Stimulated activated naive CD8-positive, alpha-beta T cell treated with anti-CD3 and anti-CD28 coated beads, Interleukin-15, amount 100 ng/mL, for 72 hours (primary cell): ENCODE data around the gene TENT4A.

Experiments used
- ATAC-seq: fragments of 150-1000 bp; cut with Tn5 transposase; 2 replicates; pipeline ENCODE4 v1.10.0; 2021; ENCODE audit warnings: mild to moderate bottlenecking, moderate library complexity
- DNase-seq, 2 donors: peaks; one replicate each; pipeline ENCODE4 v3.0.0; 2021 to 2022
- H3K27ac Mint-ChIP-seq, 2 donors: one replicate each; pipeline ENCODE4 v1.8.0; 2022; ENCODE audit warnings: mild to moderate bottlenecking in 2 of 2, mixed read lengths in 2 of 2, moderate library complexity in 2 of 2
- H3K27me3 Mint-ChIP-seq: one replicate; pipeline ENCODE4 v1.8.0; 2022; ENCODE audit warnings: mixed read lengths
- H3K4me1 Mint-ChIP-seq: one replicate; pipeline ENCODE4 v1.8.0; 2022; ENCODE audit warnings: mild to moderate bottlenecking, mixed read lengths
- H3K4me3 Mint-ChIP-seq, 2 donors: one replicate each; pipeline ENCODE4 v1.8.0; 2022; ENCODE audit warnings: mild to moderate bottlenecking in 2 of 2, mixed read lengths in 2 of 2, moderate library complexity in 1 of 2
- H3K9me3 Mint-ChIP-seq, 2 donors: one replicate each; pipeline ENCODE4 v1.8.0; 2022; ENCODE audit warnings: mixed read lengths in 2 of 2

Gene TENT4A

DNA sequence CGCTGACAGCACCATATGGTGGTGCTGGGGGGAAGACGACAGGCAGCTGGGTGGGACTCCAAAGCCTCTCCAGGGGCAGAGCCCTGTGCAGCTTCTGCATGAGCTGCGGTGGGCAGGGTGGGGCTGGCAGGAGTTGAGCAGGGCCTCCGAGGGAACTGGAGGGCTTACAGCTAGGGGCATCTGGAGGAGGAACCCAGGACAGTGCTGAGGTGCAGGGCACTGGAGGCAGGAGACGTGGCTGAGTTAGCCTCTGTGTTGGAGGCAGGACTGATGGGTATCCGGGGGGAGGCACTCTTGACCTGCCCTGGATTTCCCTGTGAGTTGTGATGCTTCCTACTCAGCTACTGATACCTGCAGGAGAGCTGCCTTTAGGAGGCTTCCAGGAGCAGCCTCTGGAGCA lies 45.0 kb downstream of the TENT4A start:
- H3K27ac Mint-ChIP-seq, result no peak overlapping the region
- ATAC-seq, result peak; percentile 41
- no peak for DNase-seq
- peaks cover 5% of the 10 kb centered on the region for H3K4me1 Mint-ChIP-seq
- no peaks in the 10 kb centered on the region for H3K27me3 Mint-ChIP-seq
- H3K9me3 Mint-ChIP-seq, result no peaks in the 10 kb centered on the region
- H3K4me3 Mint-ChIP-seq, result no peak overlapping the region

- Mint-ChIP-seq H3K4me3 (no peak overlapping the region), H3K27me3 (no peaks in the 10 kb centered on the region), H3K27ac (no peak overlapping the region), H3K4me1 (peaks cover 5% of the 10 kb centered on the region), H3K9me3 (no peaks in the 10 kb centered on the region)
- ATAC-seq, result peak; percentile 12
- no peak for DNase-seq
These were observed 45.5 kb downstream of the TENT4A start for GRCh38 chr5:6758706-6759105.

DNA sequence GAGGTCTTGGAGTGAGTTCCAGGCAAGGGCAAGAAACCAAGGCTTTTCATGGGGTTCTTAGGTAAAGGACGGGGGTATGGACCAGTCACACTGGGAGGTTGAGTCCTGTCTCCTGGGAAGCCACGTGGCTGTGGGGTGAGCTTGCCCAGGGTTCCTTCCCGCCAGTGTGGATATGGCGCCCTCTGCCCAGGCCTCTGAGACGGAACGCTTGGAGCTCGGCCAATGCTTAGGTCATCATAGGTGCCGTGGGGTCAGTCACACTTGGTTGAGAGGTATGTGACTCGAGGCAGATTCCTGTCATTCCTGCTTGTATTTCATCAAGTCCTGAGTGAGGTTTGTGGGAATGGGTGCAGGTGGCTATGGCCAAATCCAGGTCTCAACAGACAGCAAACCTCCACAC lies 46.2 kb downstream of the TENT4A start:
- H3K9me3 Mint-ChIP-seq, result no peaks in the 10 kb centered on the region

GRCh38 chr5:6759983-6760382 lies 46.8 kb downstream of the TENT4A start:
- Mint-ChIP-seq H3K27me3 (no peaks in the 10 kb centered on the region), H3K9me3 (no peaks in the 10 kb centered on the region), H3K4me1 (peaks cover 5% of the 10 kb centered on the region), H3K27ac (peak overlapping the region; percentile 33 to 59), H3K4me3 (no peak overlapping the region)
- peak; percentile 23 for ATAC-seq
- no peak for DNase-seq

More for the DNA sequence above, 46.2 kb downstream of the TENT4A start:
- H3K4me3 Mint-ChIP-seq, result no peak overlapping the region
- peaks cover 5% of the 10 kb centered on the region for H3K4me1 Mint-ChIP-seq
- no peak for DNase-seq
- peak overlapping the region in 1 of 2 donors; percentile 54 for H3K27ac Mint-ChIP-seq
- no peak for ATAC-seq
- H3K27me3 Mint-ChIP-seq, result no peaks in the 10 kb centered on the region

- H3K27ac Mint-ChIP-seq, result no peak overlapping the region
- no peak overlapping the region for H3K4me3 Mint-ChIP-seq
- no peaks in the 10 kb centered on the region for H3K27me3 Mint-ChIP-seq
- H3K4me1 Mint-ChIP-seq, result peaks cover 10% of the 10 kb centered on the region
- no peak for ATAC-seq
- no peak for DNase-seq
- no peaks in the 10 kb centered on the region for H3K9me3 Mint-ChIP-seq
These were observed 47.5 kb downstream of the TENT4A start for GRCh38 chr5:6760686-6761085.

DNA sequence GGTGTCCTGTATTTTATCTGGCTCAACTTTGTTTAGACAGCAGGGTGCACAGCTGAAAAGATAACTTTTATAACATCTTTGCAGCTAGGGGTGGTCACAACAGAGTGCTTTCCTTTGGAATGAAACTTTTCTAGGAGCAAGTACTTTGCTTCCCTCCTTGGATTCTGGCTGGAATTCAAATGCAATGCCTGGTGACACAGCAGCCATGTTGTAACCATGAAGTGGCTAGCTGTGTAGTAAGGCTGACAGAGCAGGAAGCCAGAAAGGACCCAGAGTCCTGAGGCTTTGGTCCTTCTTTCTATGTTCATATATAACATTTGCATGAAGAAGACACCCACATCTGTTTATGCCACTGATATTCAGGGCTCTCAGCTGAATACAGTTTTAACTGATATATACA lies 48.1 kb downstream of the TENT4A start:
- ATAC-seq (no peak), DNase-seq (no peak)
- Mint-ChIP-seq H3K4me3 (no peak overlapping the region), H3K27ac (no peak overlapping the region), H3K4me1 (peaks cover 15% of the 10 kb centered on the region), H3K27me3 (no peaks in the 10 kb centered on the region), H3K9me3 (no peaks in the 10 kb centered on the region)

DNA sequence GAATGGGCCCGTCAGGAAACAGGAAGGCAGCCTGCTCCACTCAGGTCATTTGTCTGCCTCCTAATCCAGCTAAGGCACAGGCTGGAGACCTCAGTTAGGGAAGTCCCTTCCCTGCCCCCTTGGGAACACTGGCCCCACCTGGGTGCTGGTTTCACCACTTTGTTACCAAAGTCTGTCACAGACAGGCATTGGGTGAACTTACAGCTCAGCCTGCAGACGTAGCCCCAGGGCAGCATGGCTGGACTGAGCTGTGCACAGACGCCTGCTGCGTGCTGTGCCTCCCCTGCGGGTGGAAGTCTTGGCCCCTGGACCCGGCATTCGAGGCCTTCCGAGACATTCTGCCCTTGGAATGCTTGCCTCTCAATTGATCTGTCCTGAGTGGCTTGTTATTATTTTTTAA lies 48.9 kb downstream of the TENT4A start:
- Mint-ChIP-seq H3K4me3 (no peak overlapping the region), H3K9me3 (no peaks in the 10 kb centered on the region), H3K27me3 (peaks cover under 1% of the 10 kb centered on the region), H3K27ac (no peak overlapping the region), H3K4me1 (peaks cover 21% of the 10 kb centered on the region)
- ATAC-seq, result no peak
- DNase-seq, result no peak

DNA sequence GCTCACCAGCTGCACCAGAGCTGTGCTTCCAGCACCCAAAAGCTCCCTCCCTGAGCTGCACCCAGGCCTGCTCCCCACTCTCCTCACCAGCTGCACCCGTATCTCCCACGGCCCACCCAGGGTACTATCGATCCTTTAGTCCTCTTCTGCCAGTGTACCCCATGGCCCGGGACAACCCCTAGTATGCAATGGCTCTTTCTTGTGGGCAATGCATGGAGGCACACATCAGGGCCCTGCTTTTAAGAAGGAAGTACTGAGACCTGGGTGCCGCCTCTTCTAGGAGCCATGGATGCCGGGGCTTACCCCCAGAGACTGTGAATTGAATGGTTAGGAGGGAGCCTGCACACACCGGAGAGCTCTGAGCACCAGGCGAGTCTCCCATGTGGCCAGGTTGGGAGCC lies 49.5 kb downstream of the TENT4A start:
- H3K4me1 Mint-ChIP-seq, result peaks cover 21% of the 10 kb centered on the region
- no peak overlapping the region for H3K4me3 Mint-ChIP-seq
- ATAC-seq (no peak), DNase-seq (no peak)
- H3K9me3 Mint-ChIP-seq, result no peaks in the 10 kb centered on the region
- peaks cover 6% of the 10 kb centered on the region for H3K27me3 Mint-ChIP-seq
- H3K27ac Mint-ChIP-seq, result peak overlapping the region in 1 of 2 donors; percentile 59

- no peak overlapping the region for H3K4me3 Mint-ChIP-seq
- no peak for ATAC-seq
These were observed 50.0 kb downstream of the TENT4A start for GRCh38 chr5:6763191-6763590.

DNA sequence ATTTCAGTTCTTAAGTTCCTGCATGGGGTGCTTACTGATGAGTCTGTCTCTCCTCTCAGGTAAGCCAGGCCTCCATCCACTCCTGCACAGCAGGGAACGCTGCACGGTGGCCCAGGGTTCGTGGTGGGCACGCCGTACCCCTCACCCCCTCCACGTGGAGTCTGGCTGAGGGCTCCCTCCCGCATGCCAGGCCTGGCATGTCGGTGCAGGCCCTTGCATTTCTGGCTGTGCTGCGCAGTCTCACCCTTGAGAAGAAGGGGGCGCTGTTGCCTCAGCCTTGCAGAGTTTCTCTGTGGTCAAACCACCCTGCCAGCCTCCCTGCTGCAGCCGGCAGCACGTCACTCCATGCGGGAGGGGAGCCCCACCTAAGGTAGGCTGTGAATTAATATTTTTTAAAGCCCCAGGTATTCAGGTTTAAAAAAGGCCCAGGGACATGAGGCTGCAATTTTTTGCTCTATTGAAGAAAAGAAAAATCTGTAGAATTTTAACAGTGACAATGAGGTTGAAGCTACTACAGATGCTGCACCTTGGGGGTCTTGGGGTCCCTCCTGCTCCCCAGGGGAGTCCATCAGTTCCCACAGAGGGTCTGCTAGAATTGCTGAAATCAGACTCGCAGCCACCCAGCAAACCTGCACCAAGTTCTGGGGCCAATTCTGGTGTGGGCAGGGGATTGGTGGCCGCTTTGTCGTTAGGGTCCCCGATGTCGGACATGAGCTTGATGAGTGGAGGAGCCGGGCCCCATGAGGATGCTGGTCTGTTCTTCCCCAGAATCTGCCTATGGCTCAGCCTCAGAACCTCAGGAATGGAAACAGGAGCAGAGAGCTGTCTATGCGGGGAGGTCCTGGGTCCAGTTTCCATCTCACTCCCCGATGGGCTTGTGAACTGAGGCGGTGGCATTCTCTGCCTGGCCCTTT lies 52.6 kb downstream of the TENT4A start:
- peak overlapping the region in 1 of 2 donors; percentile 19 for H3K27ac Mint-ChIP-seq
- DNase-seq (peak; percentile 67 to 79), ATAC-seq (peak; percentile 80)
- H3K9me3 Mint-ChIP-seq, result no peaks in the 10 kb centered on the region
- H3K27me3 Mint-ChIP-seq, result peaks cover 8% of the 10 kb centered on the region
- H3K4me1 Mint-ChIP-seq, result peaks cover 16% of the 10 kb centered on the region
- no peak overlapping the region for H3K4me3 Mint-ChIP-seq

More at GRCh38 chr5:6763191-6763590, 50.0 kb downstream of the TENT4A start:
- peaks cover 21% of the 10 kb centered on the region for H3K4me1 Mint-ChIP-seq
- peaks cover 8% of the 10 kb centered on the region for H3K27me3 Mint-ChIP-seq
- H3K27ac Mint-ChIP-seq, result no peak overlapping the region
- H3K9me3 Mint-ChIP-seq, result no peaks in the 10 kb centered on the region
- no peak for DNase-seq

- H3K4me3 Mint-ChIP-seq, result no peak overlapping the region
- no peaks in the 10 kb centered on the region for H3K9me3 Mint-ChIP-seq
- H3K27me3 Mint-ChIP-seq, result peaks cover 8% of the 10 kb centered on the region
- DNase-seq, result peak; percentile 27 to 66
- ATAC-seq, result peak; percentile 77
- H3K4me1 Mint-ChIP-seq, result peaks cover 16% of the 10 kb centered on the region
- no peak overlapping the region for H3K27ac Mint-ChIP-seq
These were observed 53.4 kb downstream of the TENT4A start for GRCh38 chr5:6766604-6767093.

- Mint-ChIP-seq H3K4me3 (no peak overlapping the region), H3K4me1 (peaks cover 16% of the 10 kb centered on the region), H3K27ac (peak overlapping the region in 1 of 2 donors; percentile 86), H3K27me3 (peaks cover 8% of the 10 kb centered on the region), H3K9me3 (no peaks in the 10 kb centered on the region)
- DNase-seq (no peak), ATAC-seq (no peak)
These were observed 54.3 kb downstream of the TENT4A start for GRCh38 chr5:6767481-6768063.

DNA sequence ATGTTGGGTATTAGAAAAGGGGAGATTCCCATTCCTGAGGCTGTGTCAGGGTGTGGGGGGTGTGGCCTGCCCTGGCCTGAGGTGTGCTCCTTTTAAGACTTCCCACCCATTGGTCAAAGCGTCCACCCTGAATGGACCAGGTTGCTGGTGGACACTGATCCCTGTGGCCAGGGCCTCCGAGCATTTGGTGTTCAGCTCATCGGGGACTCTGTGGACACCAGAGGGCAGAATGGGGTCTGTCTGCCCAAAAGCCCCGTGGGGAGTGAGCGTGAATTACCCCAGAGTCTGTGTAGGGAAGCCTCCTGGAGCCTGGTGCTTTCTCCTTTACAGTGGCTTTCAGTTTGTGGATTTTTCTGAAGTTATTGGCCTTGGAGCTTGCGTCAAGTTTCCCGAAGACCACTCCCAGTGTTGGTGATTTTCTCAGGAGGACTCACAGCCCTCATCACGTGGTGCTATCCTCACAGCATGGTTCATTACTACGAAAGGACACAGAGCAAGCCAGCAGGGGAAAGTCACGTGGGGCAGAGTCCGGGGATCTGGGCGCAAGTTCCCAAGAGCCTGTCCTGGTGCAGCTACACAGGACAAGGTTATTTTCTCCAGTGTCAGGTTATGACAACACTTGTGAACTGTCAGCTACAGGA lies 55.5 kb downstream of the TENT4A start:
- H3K4me3 Mint-ChIP-seq, result no peak overlapping the region
- no peak overlapping the region for H3K27ac Mint-ChIP-seq
- H3K27me3 Mint-ChIP-seq, result peaks cover 8% of the 10 kb centered on the region
- ATAC-seq, result no peak
- H3K4me1 Mint-ChIP-seq, result peaks cover 16% of the 10 kb centered on the region
- no peak for DNase-seq
- H3K9me3 Mint-ChIP-seq, result no peaks in the 10 kb centered on the region

DNA sequence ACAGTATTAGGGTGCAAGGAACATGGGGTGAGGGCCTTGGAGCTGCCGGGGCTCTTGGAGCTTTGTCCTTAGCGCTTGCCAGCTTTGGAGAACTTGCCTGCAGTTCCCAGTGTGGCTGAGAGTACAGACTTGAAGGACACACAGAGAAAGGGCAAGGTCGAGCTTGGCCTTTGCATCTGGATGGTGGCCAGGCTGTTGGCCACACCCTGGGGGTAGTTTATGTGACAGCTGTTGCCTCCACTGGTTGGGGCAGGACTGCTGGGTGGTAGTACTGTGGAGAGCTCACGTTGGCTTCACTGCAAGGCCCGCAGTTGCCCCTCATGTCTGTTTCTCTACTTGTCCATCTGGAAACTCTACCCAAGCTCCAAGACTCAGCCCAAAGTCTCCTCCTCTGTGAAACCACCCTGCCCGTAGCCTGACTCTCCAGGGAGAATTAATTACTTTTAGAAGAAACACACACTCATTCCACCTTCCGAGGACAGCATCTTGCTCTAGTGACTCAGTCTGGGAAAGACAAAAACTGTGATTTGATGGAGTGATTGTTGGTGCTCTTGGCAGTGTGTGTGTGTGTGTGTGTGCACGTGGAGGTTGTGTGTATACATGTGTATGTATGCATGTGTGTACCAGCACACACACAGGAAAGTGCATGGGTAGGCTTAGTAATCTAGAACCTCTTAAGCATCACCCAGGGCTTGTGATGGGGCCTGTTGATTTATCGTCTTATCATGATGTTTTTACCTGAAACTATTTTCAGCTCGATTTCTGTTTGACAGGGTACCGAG lies 57.8 kb downstream of the TENT4A start:
- no peak overlapping the region for H3K27ac Mint-ChIP-seq
- H3K4me3 Mint-ChIP-seq, result no peak overlapping the region
- ATAC-seq, result no peak

GRCh38 chr5:6772886-6773285 lies 59.7 kb downstream of the TENT4A start:
- no peak overlapping the region for H3K27ac Mint-ChIP-seq
- no peaks in the 10 kb centered on the region for H3K9me3 Mint-ChIP-seq
- H3K4me1 Mint-ChIP-seq, result peaks cover 14% of the 10 kb centered on the region
- no peak for DNase-seq
- H3K4me3 Mint-ChIP-seq, result no peak overlapping the region
- no peak for ATAC-seq
- peaks cover 30% of the 10 kb centered on the region for H3K27me3 Mint-ChIP-seq

More for the DNA sequence above, 57.8 kb downstream of the TENT4A start:
- Mint-ChIP-seq H3K4me1 (peaks cover 22% of the 10 kb centered on the region), H3K9me3 (no peaks in the 10 kb centered on the region), H3K27me3 (peaks cover 25% of the 10 kb centered on the region)
- DNase-seq, result no peak
